ENCODE results near the gene FBXL17.

GRCh38 chr5:107930891-107931290, 451.0 kb downstream of the FBXL17 start:
- TF ChIP-seq POLR2A (IDR thresholded peaks at IDR 0.05; ENCODE audit: low read depth, low read length) (no peak), SMC3 (IDR thresholded peaks at IDR 0.05; ENCODE audit: low read depth, low read length) (no peak), CTCF (conservative IDR thresholded peaks at IDR 0.05; ENCODE audit: low read depth, low read length) (no peak), BHLHE40 (IDR thresholded peaks at IDR 0.05; ENCODE audit: low read depth, low read length) (no peak), RCOR1 (IDR thresholded peaks at IDR 0.05; ENCODE audit: insufficient replicate concordance, low read length) (no peak), FOS (IDR thresholded peaks at IDR 0.05; ENCODE audit: low read depth, low read length) (no peak), RAD21 (IDR thresholded peaks at IDR 0.05; ENCODE audit: low read length) (no peak), MXI1 (IDR thresholded peaks at IDR 0.05; ENCODE audit: borderline replicate concordance, low read depth, low read length) (no peak), ELK1 (IDR thresholded peaks at IDR 0.05; ENCODE audit: borderline replicate concordance, low read depth, low read length) (no peak), MAZ (IDR thresholded peaks at IDR 0.05; ENCODE audit: borderline replicate concordance, low read depth, low read length) (no peak), CEBPB (IDR thresholded peaks at IDR 0.05; ENCODE audit: low read depth, low read length) (no peak), NFE2L2 (IDR thresholded peaks at IDR 0.05; ENCODE audit: low read depth, low read length) (no peak)

Data from IMR-90 (cell line).